ENCODE measurements around the gene PARP12.

PARP12 gene

GRCh38 chr7:140031364-140031763 is 31.4 kb downstream of the PARP12 start:
- TF ChIP-seq CTCF (IDR thresholded peaks at IDR 0.05; ENCODE audit: control insufficient read depth, extremely low read depth, insufficient read depth), result no peak
- H3K4me3 ChIP-seq (ENCODE audit: low read depth, low read length), result no peak overlapping the region
- no peak for DNase-seq (ENCODE audit: low read depth)

DNA sequence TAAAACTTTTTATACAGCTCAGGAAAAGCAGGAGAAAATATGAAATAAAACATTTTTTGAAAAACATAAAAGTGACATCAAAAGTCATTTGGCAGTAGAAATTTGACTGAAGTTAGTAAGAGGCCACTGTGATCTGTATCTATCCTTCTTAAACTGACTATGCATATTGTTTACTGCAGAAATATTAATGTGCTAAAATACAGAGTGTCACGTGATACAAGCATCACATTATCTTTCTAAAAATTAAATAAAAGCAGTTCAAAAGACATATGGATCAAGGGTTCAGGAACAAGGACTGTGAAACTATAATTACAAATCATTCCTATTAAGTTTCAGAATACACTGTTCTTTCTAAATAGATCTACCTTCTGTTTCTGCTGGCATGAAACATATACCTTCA is 33.7 kb downstream of the PARP12 start:
- no peak for DNase-seq (ENCODE audit: low read depth)
- TF ChIP-seq CTCF (IDR thresholded peaks at IDR 0.05; ENCODE audit: control insufficient read depth, extremely low read depth, insufficient read depth), result no peak
- H3K4me3 ChIP-seq (ENCODE audit: low read depth, low read length), result no peak overlapping the region

- no peak overlapping the region for H3K4me3 ChIP-seq (ENCODE audit: low read depth, low read length)
- TF ChIP-seq CTCF (IDR thresholded peaks at IDR 0.05; ENCODE audit: control insufficient read depth, extremely low read depth, insufficient read depth), result no peak
- no peak for DNase-seq (ENCODE audit: low read depth)
These were observed 34.4 kb downstream of the PARP12 start for GRCh38 chr7:140028311-140028710.

DNA sequence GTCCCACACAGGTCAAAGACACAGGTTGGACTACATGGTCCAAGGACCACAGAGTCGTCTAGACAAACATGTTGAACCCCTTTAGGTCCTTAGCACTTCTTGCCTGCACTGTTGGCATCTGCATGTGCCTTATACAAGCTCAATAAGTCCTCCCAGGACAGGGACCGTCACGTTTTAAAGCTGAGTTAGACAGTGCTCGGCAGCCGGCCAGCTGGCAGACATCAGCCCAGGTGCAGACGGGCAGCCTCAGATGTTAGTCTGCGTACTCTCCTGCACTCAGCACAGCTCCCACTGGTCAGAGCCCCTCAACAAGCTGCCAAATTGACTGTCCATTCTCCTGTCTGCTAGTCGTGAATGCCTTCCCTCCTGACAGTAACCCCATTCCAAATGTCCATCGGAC is 34.9 kb downstream of the PARP12 start:
- TF ChIP-seq CTCF (IDR thresholded peaks at IDR 0.05; ENCODE audit: control insufficient read depth, extremely low read depth, insufficient read depth), result no peak
- no peak overlapping the region for H3K4me3 ChIP-seq (ENCODE audit: low read depth, low read length)
- peak; percentile 82 for DNase-seq (ENCODE audit: low read depth)

DNA sequence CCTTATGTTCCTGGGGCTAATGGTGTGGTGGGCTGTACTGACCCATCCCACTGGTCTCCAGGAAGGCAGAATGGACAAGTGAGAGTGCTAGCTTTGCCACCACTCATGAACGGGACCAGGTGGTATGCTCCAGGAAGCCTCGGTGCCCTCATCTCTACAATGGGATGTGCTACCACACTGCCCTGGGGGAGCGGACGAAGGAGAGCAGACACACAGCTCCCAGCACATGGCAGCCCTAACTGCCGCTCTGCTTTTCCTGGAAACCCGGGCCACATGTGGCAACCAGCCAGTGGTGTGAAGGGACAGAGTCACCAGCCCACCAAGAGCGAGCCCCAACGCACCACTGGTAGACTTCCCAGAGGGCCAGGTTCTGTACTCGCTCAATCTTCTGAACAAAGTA is 35.8 kb downstream of the PARP12 start:
- TF ChIP-seq CTCF (IDR thresholded peaks at IDR 0.05; ENCODE audit: control insufficient read depth, extremely low read depth, insufficient read depth), result no peak
- DNase-seq (ENCODE audit: low read depth), result no peak
- no peak overlapping the region for H3K4me3 ChIP-seq (ENCODE audit: low read depth, low read length)

DNA sequence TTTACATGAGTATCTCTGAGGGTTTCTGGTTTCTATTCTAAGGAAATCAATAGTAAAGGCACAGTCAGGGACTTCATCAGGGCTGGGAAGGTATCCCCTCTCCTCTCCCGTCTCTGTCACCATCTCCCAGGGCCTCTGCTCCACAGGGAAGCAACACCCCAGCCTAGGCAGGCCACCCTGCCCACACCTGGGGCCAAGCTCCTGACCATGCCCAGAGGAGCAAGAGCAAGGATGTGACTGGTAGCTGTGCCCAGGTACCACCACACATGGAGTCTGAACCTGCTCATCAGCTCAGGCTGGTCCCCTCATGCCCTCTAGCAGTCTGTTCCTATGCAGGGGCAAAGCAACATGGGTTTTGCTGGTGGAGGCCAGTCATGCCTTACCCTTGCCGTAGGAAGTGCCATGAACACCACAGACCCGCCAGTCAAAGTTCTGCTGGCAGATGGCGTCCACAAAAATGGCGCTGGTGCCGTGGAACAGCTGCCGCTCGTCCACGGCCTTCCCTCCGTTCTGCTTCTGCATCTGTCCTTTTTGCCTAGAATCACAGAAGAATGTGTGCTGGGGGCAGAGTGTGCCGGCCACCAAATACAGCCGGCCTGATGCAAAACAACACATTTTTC is 36.8 kb downstream of the PARP12 start:
- no peak for DNase-seq (ENCODE audit: low read depth)

More for the DNA sequence above, 36.8 kb downstream of the PARP12 start:
- TF ChIP-seq CTCF (IDR thresholded peaks at IDR 0.05; ENCODE audit: control insufficient read depth, extremely low read depth, insufficient read depth), result no peak
- H3K4me3 ChIP-seq (ENCODE audit: low read depth, low read length), result no peak overlapping the region
